SK-N-SH (cell line): Measurements from ENCODE around the gene FNDC10. TPM values are rescaled to one million over a fixed set of nuclear protein-coding genes. Genes with fewer than 3 reads are reported as not detected.

Experiments
- CTCF ChIA-PET: fragments of 300-600, 350-600 bp; formaldehyde crosslinking; extraction: SDS; loops from one replicate; lab custom pipeline; 2021; lab: Yijun Ruan, JAX
- POLR2A ChIA-PET: fragments of 350-600 bp; sonication (Branson Sonifier 250); formaldehyde crosslinking; extraction: SDS; loops from one replicate; lab custom pipeline; 2020; ENCODE audit warnings: antibody characterized with exemption, inconsistent platforms; lab: Yijun Ruan, JAX
- DNase-seq: peaks from one replicate; pipeline ENCODE4 v3.0.0; 2012
- H2AFZ ChIP-seq: fragments of 200-600 bp; sonication (generic); 2 replicates; pipeline ENCODE4 v1.8.1; 2016; ENCODE audit warnings: antibody characterized with exemption, mild to moderate bottlenecking, low read depth
- H3F3A ChIP-seq: fragments of 200-600 bp; sonication (generic); replicated peaks from 2 replicates; pipeline ENCODE3; 2016; ENCODE audit warnings: antibody characterized with exemption, mild to moderate bottlenecking; ENCODE audit not compliant: insufficient read depth
- H3K27ac ChIP-seq, 2 experiments: fragments of 200-500 bp in 1 of 2; fragments of 200-600 bp in 1 of 2; sonication (Bioruptor generic) in 1 of 2; sonication (generic), shearing (Covaris generic) in 1 of 2; 2 replicates each; pipeline versions ENCODE4 v1.5.1 to v1.6.1; 2014 to 2016; ENCODE audit warnings: low read depth in 2 of 2, inconsistent platforms in 1 of 2, low read length in 1 of 2, mild to moderate bottlenecking in 1 of 2, mixed read lengths in 1 of 2
- H3K27me3 ChIP-seq: fragments of 200-600 bp; sonication (generic), shearing (Covaris generic); 2 replicates; pipeline ENCODE4 v1.6.1; 2016; ENCODE audit warnings: mixed run types; ENCODE audit not compliant: insufficient read depth
- H3K36me3 ChIP-seq, 2 experiments: fragments of 200-500 bp in 1 of 2; fragments of 200-600 bp in 1 of 2; sonication (Bioruptor generic) in 1 of 2; sonication (generic) in 1 of 2; replicated peaks in 1 of 2; 2 replicates each; pipeline versions ENCODE3 to v1.5.1; 2014 to 2016; ENCODE audit warnings: low read length in 1 of 2, mild to moderate bottlenecking in 1 of 2; ENCODE audit not compliant: insufficient read depth in 2 of 2, control insufficient read depth in 1 of 2
- H3K4me1 ChIP-seq, 2 experiments: fragments of 200-500 bp in 1 of 2; fragments of 200-600 bp in 1 of 2; sonication (Bioruptor generic) in 1 of 2; sonication (generic), shearing (Covaris generic) in 1 of 2; 2 replicates each; pipeline versions ENCODE4 v1.5.1 to v1.6.1; 2014 to 2016; ENCODE audit warnings: low read depth in 1 of 2, low read length in 1 of 2, mixed run types in 1 of 2; ENCODE audit not compliant: insufficient read depth in 2 of 2, control insufficient read depth in 1 of 2
- H3K4me2 ChIP-seq: fragments of 200-600 bp; sonication (generic), shearing (Covaris generic); 2 replicates; pipeline ENCODE4 v1.6.1; 2017; ENCODE audit warnings: mixed run types
- H3K4me3 ChIP-seq, 2 experiments: fragments of 200-500 bp in 1 of 2; fragments of 200-600 bp in 1 of 2; sonication (Bioruptor generic) in 1 of 2; sonication (generic), shearing (Covaris generic) in 1 of 2; 2 replicates each; pipeline versions ENCODE4 v1.5.1 to v1.8.1; 2014 to 2016; ENCODE audit warnings: low read depth in 2 of 2, inconsistent platforms in 1 of 2, low read length in 1 of 2, mild to moderate bottlenecking in 1 of 2, mixed read lengths in 1 of 2, moderate library complexity in 1 of 2
- H3K79me2 ChIP-seq: fragments of 200-600 bp; sonication (generic); 2 replicates; pipeline ENCODE4 v1.8.1; 2017; ENCODE audit warnings: mild to moderate bottlenecking; ENCODE audit not compliant: insufficient read depth
- H3K9ac ChIP-seq: fragments of 200-600 bp; sonication (generic); 2 replicates; pipeline ENCODE4 v1.6.1; 2017; ENCODE audit warnings: mixed run types
- H3K9me2 ChIP-seq: fragments of 200-600 bp; sonication (generic); 2 replicates; pipeline ENCODE4 v1.6.1; 2017; ENCODE audit warnings: mixed run types
- H3K9me3 ChIP-seq: fragments of 200-600 bp; sonication (generic); 2 replicates; pipeline ENCODE4 v1.6.1; 2017; ENCODE audit warnings: mixed run types, mild to moderate bottlenecking, moderate library complexity
- H4K20me1 ChIP-seq: fragments of 200-600 bp; sonication (generic); 2 replicates; pipeline ENCODE4 v1.6.1; 2017; ENCODE audit warnings: mild to moderate bottlenecking, mixed run types; ENCODE audit not compliant: insufficient read depth
- CHD2 ChIP-seq: fragments of 150-350 bp; IDR thresholded peaks from 2 replicates; pipeline ENCODE4 v1.6.1; 2018; ENCODE audit warnings: low read length; ENCODE audit not compliant: partially characterized antibody
- FOXJ3 ChIP-seq: sonication (generic); formaldehyde crosslinking; IDR thresholded peaks from 2 replicates; pipeline ENCODE4 v1.5.1; 2020; ENCODE audit warnings: mild to moderate bottlenecking, missing genetic modification reagents
- GABPA ChIP-seq: IDR thresholded peaks from 2 replicates; pipeline ENCODE4 v1.4.0; 2012; ENCODE audit warnings: low read depth, mild to moderate bottlenecking
- GATA2 ChIP-seq: sonication (generic); formaldehyde crosslinking; IDR thresholded peaks from 2 replicates; pipeline ENCODE4 v1.5.0; 2020; ENCODE audit warnings: mild to moderate bottlenecking, missing genetic modification reagents
- MEF2A ChIP-seq: IDR thresholded peaks from 2 replicates; pipeline ENCODE4 v1.4.0; 2012; ENCODE audit warnings: low read depth, borderline replicate concordance
- RFX5 ChIP-seq: IDR thresholded peaks from 2 replicates; pipeline ENCODE4 v1.6.1; 2012; ENCODE audit warnings: mild to moderate bottlenecking, improper control_type of control experiment, low read length
- RXRA ChIP-seq: IDR thresholded peaks from 2 replicates; pipeline ENCODE4 v1.4.0; 2012; ENCODE audit warnings: low read depth, mild to moderate bottlenecking, borderline replicate concordance
- SIN3A ChIP-seq: IDR thresholded peaks from 2 replicates; pipeline ENCODE4 v1.6.1; 2012; ENCODE audit warnings: low read depth, mild to moderate bottlenecking, low read length, moderate library complexity, borderline replicate concordance
- TAF1 ChIP-seq: IDR thresholded peaks from 2 replicates; pipeline ENCODE4 v1.6.1; 2012; ENCODE audit warnings: low read depth, mild to moderate bottlenecking, low read length, moderate library complexity, borderline replicate concordance
- WGBS: methylation state at CpG from one replicate; pipeline ENCODE4 v1.1.6; 2017; ENCODE audit warnings: low lambda C conversion rate; 5-methylcytosine and 5-hydroxymethylcytosine counted together
- polyA plus RNA-seq, 3 experiments: library from polyadenylated mRNA; depleted of rRNA; stranded (reverse); fragments of >200 nt; gene quantifications; 2 replicates each; pipeline ENCODE4 v1.2.3, GENCODE V29; 2012
- TF ChIP-seq, protein P1 (sequence below): IDR thresholded peaks from 2 replicates; pipeline ENCODE4 v1.6.1; 2012; ENCODE audit warnings: mild to moderate bottlenecking, low read depth, low read length, moderate library complexity

Gene FNDC10
- polyA plus RNA-seq, 1 of the 3 experiments (the other 2 are of a cell fraction), result 6.7 TPM

DNA sequence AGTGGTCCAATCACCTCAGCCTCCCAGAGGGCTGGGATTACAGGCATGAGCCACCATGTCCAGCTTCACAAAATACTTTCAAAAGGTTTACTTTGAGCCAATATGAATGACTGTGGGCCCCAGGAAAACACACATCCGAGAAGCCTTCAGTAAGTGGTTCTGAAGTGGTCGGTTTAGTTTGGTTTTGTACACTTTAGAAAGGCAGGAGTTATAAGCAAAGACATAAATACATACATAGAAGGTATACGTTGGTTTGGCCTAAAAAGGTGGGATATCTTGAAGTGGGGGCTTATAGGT is 12.1 kb upstream of the FNDC10 start:
- 89% methylated on average over 3 of the region's 3 CpGs for WGBS
- no peak for DNase-seq
- H3K36me3 ChIP-seq, result no peaks in the 10 kb centered on the region
- no peak overlapping the region for H3K4me3 ChIP-seq
- H3K27me3 ChIP-seq, result no peaks in the 10 kb centered on the region
- H3K9me2 ChIP-seq, result no peaks in the 10 kb centered on the region
- H3K79me2 ChIP-seq, result peaks cover 28% of the 10 kb centered on the region
- H3K4me1 ChIP-seq, result peaks cover 0 to 17% of the 10 kb centered on the region in 2 experiments; a peak in 1 of 4 replicates
- no peak overlapping the region for H3K9ac ChIP-seq
- CTCF ChIA-PET, result no interaction called here
- TF ChIP-seq SIN3A (no peak), FOXJ3 (CRISPR knock-in tag) (no peak), TAF1 (no peak)
- H3F3A ChIP-seq, result no peaks in the 10 kb centered on the region
- H3K9me3 ChIP-seq, result no peaks in the 10 kb centered on the region
- no peak overlapping the region for H2AFZ ChIP-seq
- no peak overlapping the region for H3K27ac ChIP-seq
- POLR2A ChIA-PET, result interaction anchor here (0.7 kb wide), 1 partner anchor 12 kb away, joined by 5 read pairs; no protein-coding TSS in a partner anchor
- no peak overlapping the region for H3K4me2 ChIP-seq
- H4K20me1 ChIP-seq, result peaks cover 10% of the 10 kb centered on the region

DNA sequence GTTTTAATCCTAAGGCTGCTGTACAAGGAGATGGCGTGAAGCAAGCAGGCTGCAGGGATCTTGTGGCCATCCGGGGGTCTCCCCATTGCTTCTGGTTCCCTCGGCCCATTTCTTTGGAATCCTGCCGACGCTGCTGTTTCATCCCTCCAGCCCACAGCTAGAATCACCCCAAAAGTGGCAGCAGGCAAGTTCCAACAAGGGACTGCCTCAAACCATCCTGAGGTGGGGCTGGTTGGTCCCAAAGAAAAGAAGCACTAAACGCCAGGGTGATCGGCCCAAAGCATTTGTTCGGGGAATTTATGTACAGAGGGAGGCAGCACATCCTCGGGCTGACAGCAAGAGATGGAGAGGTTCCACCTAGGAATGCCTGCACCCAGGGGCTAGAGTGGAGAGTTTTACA is 10.9 kb upstream of the FNDC10 start:
- Histone ChIP-seq H2AFZ (no peak overlapping the region), H3K27ac (no peak overlapping the region), H3K27me3 (no peaks in the 10 kb centered on the region), H3K36me3 (no peaks in the 10 kb centered on the region), H3K4me1 (peaks cover 0 to 9% of the 10 kb centered on the region in 2 experiments; a peak in 1 of 4 replicates), H3K4me3 (no peak overlapping the region), H3K9me2 (no peaks in the 10 kb centered on the region), H3K4me2 (no peak overlapping the region), H3K9me3 (no peaks in the 10 kb centered on the region), H4K20me1 (peaks cover 10% of the 10 kb centered on the region), H3F3A (no peaks in the 10 kb centered on the region), H3K79me2 (peaks cover 19% of the 10 kb centered on the region), H3K9ac (no peak overlapping the region)
- ChIA-PET POLR2A (no interaction called here), CTCF (no interaction called here)
- 75% methylated on average over 9 of the region's 9 CpGs for WGBS
- DNase-seq, result no peak
- TF ChIP-seq GATA2 (CRISPR knock-in tag) (no peak), TAF1 (no peak), GABPA (no peak), MEF2A (no peak), CHD2 (no peak), RXRA (no peak), RFX5 (no peak)
- TF ChIP-seq, protein P1, sequence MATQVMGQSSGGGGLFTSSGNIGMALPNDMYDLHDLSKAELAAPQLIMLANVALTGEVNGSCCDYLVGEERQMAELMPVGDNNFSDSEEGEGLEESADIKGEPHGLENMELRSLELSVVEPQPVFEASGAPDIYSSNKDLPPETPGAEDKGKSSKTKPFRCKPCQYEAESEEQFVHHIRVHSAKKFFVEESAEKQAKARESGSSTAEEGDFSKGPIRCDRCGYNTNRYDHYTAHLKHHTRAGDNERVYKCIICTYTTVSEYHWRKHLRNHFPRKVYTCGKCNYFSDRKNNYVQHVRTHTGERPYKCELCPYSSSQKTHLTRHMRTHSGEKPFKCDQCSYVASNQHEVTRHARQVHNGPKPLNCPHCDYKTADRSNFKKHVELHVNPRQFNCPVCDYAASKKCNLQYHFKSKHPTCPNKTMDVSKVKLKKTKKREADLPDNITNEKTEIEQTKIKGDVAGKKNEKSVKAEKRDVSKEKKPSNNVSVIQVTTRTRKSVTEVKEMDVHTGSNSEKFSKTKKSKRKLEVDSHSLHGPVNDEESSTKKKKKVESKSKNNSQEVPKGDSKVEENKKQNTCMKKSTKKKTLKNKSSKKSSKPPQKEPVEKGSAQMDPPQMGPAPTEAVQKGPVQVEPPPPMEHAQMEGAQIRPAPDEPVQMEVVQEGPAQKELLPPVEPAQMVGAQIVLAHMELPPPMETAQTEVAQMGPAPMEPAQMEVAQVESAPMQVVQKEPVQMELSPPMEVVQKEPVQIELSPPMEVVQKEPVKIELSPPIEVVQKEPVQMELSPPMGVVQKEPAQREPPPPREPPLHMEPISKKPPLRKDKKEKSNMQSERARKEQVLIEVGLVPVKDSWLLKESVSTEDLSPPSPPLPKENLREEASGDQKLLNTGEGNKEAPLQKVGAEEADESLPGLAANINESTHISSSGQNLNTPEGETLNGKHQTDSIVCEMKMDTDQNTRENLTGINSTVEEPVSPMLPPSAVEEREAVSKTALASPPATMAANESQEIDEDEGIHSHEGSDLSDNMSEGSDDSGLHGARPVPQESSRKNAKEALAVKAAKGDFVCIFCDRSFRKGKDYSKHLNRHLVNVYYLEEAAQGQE, result no peak
